Uterus (tissue), 4 donors: ENCODE data around the gene DNAH6. TPM values are rescaled to one million over a fixed set of nuclear protein-coding genes. Genes with fewer than 3 reads are reported as not detected.

ENCODE experiments used
- DNase-seq, 2 donors: peaks; one replicate each; pipeline ENCODE4 v3.0.0-alpha.2; 2019 to 2020
- H3K27ac ChIP-seq, 2 donors: fragments of 200-600 bp; sonication (generic); 1 replicate in 1 of 2; 2 replicates in 1 of 2; pipeline ENCODE4 v1.5.1; 2016 to 2018
- H3K27me3 ChIP-seq, 2 donors: fragments of 200-600 bp; sonication (generic); one replicate each; pipeline ENCODE4 v1.5.1; 2018 to 2019; ENCODE audit warnings: control low read depth in 1 of 2
- H3K36me3 ChIP-seq, 2 donors: fragments of 200-600 bp; sonication (generic); one replicate each; pipeline ENCODE4 v1.5.1; 2019; ENCODE audit warnings: control low read depth in 1 of 2
- H3K4me1 ChIP-seq, 2 donors: fragments of 200-600 bp; sonication (generic); one replicate each; pipeline ENCODE4 v1.5.1; 2018 to 2019; ENCODE audit warnings: control low read depth in 1 of 2
- H3K4me3 ChIP-seq, 2 donors: fragments of 200-600 bp; sonication (generic); 1 replicate in 1 of 2; 2 replicates in 1 of 2; pipeline ENCODE4 v1.5.1; 2018 to 2019; ENCODE audit warnings: mild to moderate bottlenecking in 1 of 2
- H3K9me3 ChIP-seq, 2 donors: fragments of 200-600 bp; sonication (generic); one replicate each; pipeline ENCODE4 v1.5.1; 2019; ENCODE audit warnings: control low read depth in 1 of 2
- CTCF ChIP-seq, 4 experiments: fragments of 200-600 bp in 2 of 4; fragments of 450-650 bp in 2 of 4; sonication (generic) in 2 of 4; IDR thresholded peaks; one replicate each; pipeline ENCODE4 v1.5.1; 2016 to 2019; ENCODE audit warnings: antibody characterized with exemption in 4 of 4, mild to moderate bottlenecking in 2 of 4, moderate library complexity in 1 of 4
- POLR2A ChIP-seq, 2 donors: fragments of 450-650 bp; IDR thresholded peaks; one replicate each; pipeline ENCODE4 v1.6.1; 2016; ENCODE audit warnings: antibody characterized with exemption in 2 of 2, mild to moderate bottlenecking in 1 of 2, moderate library complexity in 1 of 2
- intact Hi-C: fragments of 100-400 bp; cut with DNase I; formaldehyde crosslinking; loops from one replicate; pipeline ENCODE4 v1.15.1; 2023; ENCODE audit warnings: low total_unique reads
- total RNA-seq, 4 donors: library from RNA; depleted of rRNA in 3 of 4; stranded (reverse); fragments of >200 nt in 3 of 4; gene quantifications; one replicate each; pipeline versions ENCODE4 v1.1.0 to v1.2.4, GENCODE V29; 2014 to 2023
- donor health status: DM: yes; HTN: yes; CAD: no.

The DNAH6 gene
- total RNA-seq, 4 donors from 2014 or later = 1.0 to 8.4 (median 2.7) TPM

DNA sequence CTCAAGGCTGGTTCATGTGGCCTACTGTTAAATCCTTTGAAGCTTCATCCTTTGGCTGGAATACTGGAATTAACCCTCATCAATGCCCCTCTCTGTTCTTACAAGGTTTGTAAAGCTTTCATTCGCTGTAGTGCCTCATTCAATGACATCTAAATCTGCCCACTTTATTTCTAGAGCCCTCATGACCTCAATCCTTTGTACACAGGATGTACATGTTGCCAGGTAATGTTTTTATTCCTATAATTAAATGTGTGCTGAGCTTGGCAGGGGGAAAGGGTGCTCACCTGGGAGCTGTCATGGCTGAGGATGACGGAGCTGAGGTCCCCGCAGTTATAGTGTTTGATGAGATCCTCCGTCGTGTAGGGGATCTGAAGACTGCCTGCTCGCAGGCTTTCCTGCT, 325.3 kb downstream of the DNAH6 start:
- Histone ChIP-seq H3K9me3 (peaks cover 0 to 3% of the 10 kb centered on the region in 2 donors), H3K4me3 (no peak overlapping the region), H3K36me3 (no peaks in the 10 kb centered on the region), H3K27ac (no peak overlapping the region), H3K27me3 (no peaks in the 10 kb centered on the region), H3K4me1 (no peaks in the 10 kb centered on the region)
- no peak for DNase-seq
- intact Hi-C loops = no loop called here
- TF ChIP-seq POLR2A (IDR thresholded peaks at IDR 0.05) (no peak), CTCF (IDR thresholded peaks at IDR 0.05) (no peak)

- H3K4me1 ChIP-seq = no peaks in the 10 kb centered on the region
- DNase-seq = no peak
Measured at GRCh38 chr2:84844141-84844540, 327.8 kb downstream of the DNAH6 start.

GRCh38 chr2:84846041-84846663, 329.9 kb downstream of the DNAH6 start:
- Histone ChIP-seq H3K9me3 (no peaks in the 10 kb centered on the region), H3K27ac (no peak overlapping the region), H3K27me3 (no peaks in the 10 kb centered on the region), H3K36me3 (no peaks in the 10 kb centered on the region), H3K4me3 (no peak overlapping the region), H3K4me1 (no peaks in the 10 kb centered on the region)
- intact Hi-C loops = no loop called here
- no peak for DNase-seq
- TF ChIP-seq POLR2A (IDR thresholded peaks at IDR 0.05) = no peak
- no peak for TF ChIP-seq CTCF (IDR thresholded peaks at IDR 0.05)

More at GRCh38 chr2:84844141-84844540, 327.8 kb downstream of the DNAH6 start:
- intact Hi-C loops = no loop called here
- Histone ChIP-seq H3K4me3 (no peak overlapping the region), H3K27ac (no peak overlapping the region), H3K27me3 (no peaks in the 10 kb centered on the region), H3K36me3 (no peaks in the 10 kb centered on the region), H3K9me3 (no peaks in the 10 kb centered on the region)
- TF ChIP-seq POLR2A (IDR thresholded peaks at IDR 0.05) = no peak
- no peak for TF ChIP-seq CTCF (IDR thresholded peaks at IDR 0.05)

GRCh38 chr2:84846741-84847142, 330.4 kb downstream of the DNAH6 start:
- Histone ChIP-seq H3K4me3 (no peak overlapping the region), H3K27me3 (no peaks in the 10 kb centered on the region), H3K36me3 (no peaks in the 10 kb centered on the region), H3K9me3 (no peaks in the 10 kb centered on the region), H3K27ac (no peak overlapping the region), H3K4me1 (no peaks in the 10 kb centered on the region)
- no peak for DNase-seq
- intact Hi-C loops = no loop called here
- no peak for TF ChIP-seq POLR2A (IDR thresholded peaks at IDR 0.05)
- no peak for TF ChIP-seq CTCF (IDR thresholded peaks at IDR 0.05)

DNA sequence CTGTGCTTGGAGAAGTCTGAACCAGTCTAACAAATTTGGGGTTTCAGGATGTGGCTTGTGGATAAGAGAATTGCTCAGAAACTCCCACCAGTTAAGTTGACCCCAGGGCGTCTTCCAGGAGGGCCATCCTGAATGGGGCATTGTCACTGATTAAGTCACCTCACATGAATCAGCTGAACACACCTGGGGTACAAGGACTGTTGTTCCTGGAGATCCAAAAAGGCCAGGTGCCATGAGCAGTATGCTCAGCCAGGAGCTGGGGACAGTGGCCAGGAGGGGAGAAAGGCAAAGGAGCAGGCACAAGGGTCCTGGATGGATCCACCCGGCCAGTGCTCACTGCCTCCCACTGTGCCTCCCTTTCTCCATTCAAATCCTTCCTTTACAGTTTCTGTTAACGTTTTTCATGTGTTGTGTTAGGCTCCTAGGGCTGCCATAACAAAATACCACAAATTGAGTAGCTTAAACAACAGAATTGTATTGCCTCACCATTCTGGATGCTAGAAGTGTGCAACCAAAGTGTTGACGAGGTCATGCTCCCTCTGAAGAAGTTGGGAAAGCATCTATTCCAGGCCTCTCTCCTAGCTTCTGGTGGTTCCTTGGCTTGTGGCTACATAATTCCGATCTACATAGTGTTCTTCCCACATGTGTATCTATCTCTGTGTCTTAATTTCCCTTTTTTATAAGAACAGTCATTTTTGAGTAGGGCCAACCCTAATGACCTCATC, 331.2 kb downstream of the DNAH6 start:
- Histone ChIP-seq H3K4me1 (no peaks in the 10 kb centered on the region), H3K4me3 (no peak overlapping the region), H3K9me3 (no peaks in the 10 kb centered on the region), H3K27me3 (no peaks in the 10 kb centered on the region), H3K27ac (no peak overlapping the region), H3K36me3 (no peaks in the 10 kb centered on the region)
- intact Hi-C loops = no loop called here
- no peak for DNase-seq
- TF ChIP-seq CTCF (IDR thresholded peaks at IDR 0.05) = no peak
- no peak for TF ChIP-seq POLR2A (IDR thresholded peaks at IDR 0.05)
